HCT116 (cell line): Measurements from ENCODE around the gene KIRREL3.

ENCODE experiments used
- CTCF ChIP-seq, 3 experiments: fragments of 200-600 bp in 1 of 3; sonication (generic) in 1 of 3; IDR thresholded peaks in 2 of 3; conservative IDR thresholded peaks in 1 of 3; 2 replicates each; pipeline ENCODE4 v1.5.1; 2012 to 2017; ENCODE audit warnings: low read depth in 2 of 3, low read length in 2 of 3, antibody characterized with exemption in 1 of 3, borderline replicate concordance in 1 of 3, control low read depth in 1 of 3, mild to moderate bottlenecking in 1 of 3, mixed read lengths in 1 of 3, mixed run types in 1 of 3, moderate library complexity in 1 of 3; ENCODE audit not compliant: insufficient read depth in 1 of 3
- EGR1 ChIP-seq: IDR thresholded peaks from 2 replicates; pipeline ENCODE4 v1.6.1; 2012; ENCODE audit warnings: low read depth
- EZH2 ChIP-seq: fragments of 200-600 bp; sonication (generic); IDR thresholded peaks from 2 replicates; pipeline ENCODE4 v1.6.1; 2017; ENCODE audit warnings: antibody characterized with exemption, mixed run types
- FOSL1 ChIP-seq: IDR thresholded peaks from 2 replicates; pipeline ENCODE4 v1.6.1; 2012; ENCODE audit warnings: low read depth
- JUND ChIP-seq: IDR thresholded peaks from 2 replicates; pipeline ENCODE4 v1.6.1; 2012
- MAX ChIP-seq: IDR thresholded peaks from 2 replicates; pipeline ENCODE4 v1.6.1; 2012
- POLR2A ChIP-seq: IDR thresholded peaks from 2 replicates; pipeline ENCODE4 v1.7.0; 2011; ENCODE audit warnings: borderline replicate concordance; ENCODE audit not compliant: insufficient read depth, insufficient read length; ENCODE audit errors: extremely low read depth
- POLR2AphosphoS5 ChIP-seq: IDR thresholded peaks from 2 replicates; pipeline ENCODE4 v1.6.1; 2011; ENCODE audit warnings: mild to moderate bottlenecking, low read depth, low read length, moderate library complexity
- RAD21 ChIP-seq: IDR thresholded peaks from 2 replicates; pipeline ENCODE4 v1.6.1; 2012; ENCODE audit warnings: low read depth, mild to moderate bottlenecking
- SIN3A ChIP-seq: IDR thresholded peaks from 2 replicates; pipeline ENCODE4 v1.6.1; 2012; ENCODE audit warnings: low read depth
- ZFX ChIP-seq: fragments of 450-650 bp; IDR thresholded peaks from 2 replicates; pipeline ENCODE4 v1.6.1; 2017

- TF ChIP-seq POLR2AphosphoS5 (no peak), CTCF (IDR thresholded peaks at IDR 0.05 in 2 of 3, conservative IDR thresholded peaks at IDR 0.05 in 1 of 3; ENCODE audit: borderline replicate concordance in 1 of 3, insufficient read depth in 1 of 3, low read depth in 2 of 3, low read length in 2 of 3) (no peak), FOSL1 (no peak), SIN3A (no peak), POLR2A (no peak), MAX (no peak), EGR1 (no peak), EZH2 (no peak), JUND (no peak), ZFX (no peak), RAD21 (no peak)
Observed at GRCh38 chr11:126853732-126854131, 146.8 kb downstream of the KIRREL3 start.
